ENCODE measurements around the gene PPM1N.

DNA sequence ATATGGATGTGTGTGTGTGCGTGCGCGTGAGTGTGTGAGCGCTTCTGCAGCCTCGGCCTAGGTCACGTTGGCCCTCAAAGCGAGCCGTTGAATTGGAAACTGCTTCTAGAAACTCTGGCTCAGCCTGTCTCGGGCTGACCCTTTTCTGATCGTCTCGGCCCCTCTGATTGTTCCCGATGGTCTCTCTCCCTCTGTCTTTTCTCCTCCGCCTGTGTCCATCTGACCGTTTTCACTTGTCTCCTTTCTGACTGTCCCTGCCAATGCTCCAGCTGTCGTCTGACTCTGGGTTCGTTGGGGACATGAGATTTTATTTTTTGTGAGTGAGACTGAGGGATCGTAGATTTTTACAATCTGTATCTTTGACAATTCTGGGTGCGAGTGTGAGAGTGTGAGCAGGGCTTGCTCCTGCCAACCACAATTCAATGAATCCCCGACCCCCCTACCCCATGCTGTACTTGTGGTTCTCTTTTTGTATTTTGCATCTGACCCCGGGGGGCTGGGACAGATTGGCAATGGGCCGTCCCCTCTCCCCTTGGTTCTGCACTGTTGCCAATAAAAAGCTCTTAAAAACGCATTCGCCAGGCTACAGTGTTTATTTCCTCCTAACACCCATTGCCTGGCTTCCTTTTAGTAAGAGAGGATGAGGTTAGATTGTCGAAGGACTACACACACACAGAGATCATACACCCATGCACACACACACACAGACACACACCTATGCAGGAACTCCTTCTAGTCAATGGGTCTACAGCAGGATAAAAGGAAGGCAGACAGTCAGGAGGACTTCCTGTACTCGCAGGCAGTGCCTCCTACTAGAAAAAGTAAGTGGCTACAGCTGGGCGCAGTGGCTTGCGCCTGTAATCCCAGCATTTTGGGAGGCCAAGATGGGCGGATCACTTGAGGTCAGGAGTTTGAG is 23.4 kb upstream of the PPM1N start:
- TF ChIP-seq POLR2A (IDR thresholded peaks at IDR 0.05; ENCODE audit: low read length) (peak; percentile 63), GATA1 (IDR thresholded peaks at IDR 0.05; ENCODE audit: low read depth, low read length) (no peak)

All from erythroblast (primary cell).